ENCODE measurements around the gene SELENOH.

Gene SELENOH

DNA sequence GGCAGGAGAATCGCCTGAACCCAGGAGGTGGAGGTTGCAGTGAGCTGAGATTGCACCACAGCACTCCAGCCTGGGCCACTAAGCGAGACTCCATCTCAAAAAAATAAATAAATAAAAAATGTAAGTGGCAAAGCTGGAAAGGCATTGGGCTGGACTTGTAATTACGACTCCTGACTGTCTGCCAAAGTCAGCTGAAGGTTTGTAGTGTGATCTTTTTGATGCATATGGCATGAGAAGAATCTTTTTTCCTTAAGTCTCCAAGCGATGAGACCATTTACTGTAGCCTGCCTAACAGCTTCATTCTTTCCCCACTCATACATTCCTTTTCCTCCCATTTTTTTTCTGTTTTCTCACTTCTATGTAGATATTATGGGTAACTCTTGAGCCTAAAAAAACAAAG lies 45.1 kb downstream of the SELENOH start:
- no peak for DNase-seq

DNA sequence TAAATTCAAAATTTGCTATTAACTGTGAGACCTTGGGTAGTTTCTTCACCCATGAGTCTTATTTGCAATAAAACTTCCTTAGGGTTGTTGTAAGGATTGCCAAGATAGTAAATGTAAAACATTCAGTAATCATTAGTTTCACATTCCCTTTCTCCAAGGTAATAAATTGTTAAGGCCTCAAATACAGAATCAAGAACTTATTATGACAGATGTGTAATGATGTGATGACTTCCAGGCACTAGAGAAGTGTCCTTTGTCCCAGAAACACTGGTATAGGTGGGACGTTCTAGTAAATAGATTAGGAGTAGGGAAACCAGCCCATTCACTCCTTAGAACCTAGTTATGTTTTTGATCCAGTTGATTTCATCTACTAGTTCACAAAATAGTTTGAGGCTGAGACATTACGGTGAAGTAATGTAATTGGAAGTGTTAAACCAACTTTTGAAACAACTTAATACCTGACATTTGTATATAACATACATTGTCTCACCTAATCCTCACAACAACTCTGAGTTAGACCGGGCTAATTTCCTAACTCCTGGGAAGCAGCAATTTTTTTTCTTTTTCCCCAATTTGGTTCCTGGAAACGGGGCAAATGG lies 45.8 kb downstream of the SELENOH start:
- no peak for DNase-seq

GRCh38 chr11:57787920-57788702 lies 46.8 kb downstream of the SELENOH start:
- DNase-seq, result no peak

GRCh38 chr11:57788703-57789088 lies 47.4 kb downstream of the SELENOH start:
- no peak for DNase-seq

DNA sequence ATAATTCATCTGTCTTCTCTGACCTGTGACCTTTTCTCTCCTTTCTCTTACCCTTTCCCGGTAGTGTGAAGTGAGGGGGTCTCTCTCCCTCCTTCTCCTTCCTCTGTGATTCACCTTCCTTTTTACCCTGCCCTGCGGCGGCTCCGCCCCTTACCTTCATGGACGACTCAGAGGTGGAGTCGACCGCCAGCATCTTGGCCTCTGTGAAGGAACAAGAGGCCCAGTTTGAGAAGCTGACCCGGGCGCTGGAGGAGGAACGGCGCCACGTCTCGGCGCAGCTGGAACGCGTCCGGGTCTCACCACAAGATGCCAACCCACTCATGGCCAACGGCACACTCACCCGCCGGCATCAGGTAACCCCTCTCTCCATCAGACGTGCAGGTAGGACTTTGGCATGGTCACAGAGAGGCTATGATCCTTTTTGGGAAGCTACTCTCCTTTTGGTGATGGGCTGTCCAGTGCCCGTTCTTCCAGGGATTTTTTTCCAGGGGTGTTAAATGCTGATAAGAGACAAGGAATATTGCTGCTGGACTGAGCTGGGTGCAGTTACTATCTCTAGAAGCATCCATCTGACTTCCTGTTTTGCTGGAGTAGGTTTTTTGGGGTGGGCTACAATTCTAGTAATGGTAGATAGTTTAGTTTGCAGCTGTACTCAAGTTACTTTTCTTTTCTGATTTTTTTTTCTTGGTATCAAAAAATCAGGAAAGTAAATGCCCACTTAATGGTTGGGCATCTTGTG lies 50.2 kb downstream of the SELENOH start:
- no peak for DNase-seq

DNA sequence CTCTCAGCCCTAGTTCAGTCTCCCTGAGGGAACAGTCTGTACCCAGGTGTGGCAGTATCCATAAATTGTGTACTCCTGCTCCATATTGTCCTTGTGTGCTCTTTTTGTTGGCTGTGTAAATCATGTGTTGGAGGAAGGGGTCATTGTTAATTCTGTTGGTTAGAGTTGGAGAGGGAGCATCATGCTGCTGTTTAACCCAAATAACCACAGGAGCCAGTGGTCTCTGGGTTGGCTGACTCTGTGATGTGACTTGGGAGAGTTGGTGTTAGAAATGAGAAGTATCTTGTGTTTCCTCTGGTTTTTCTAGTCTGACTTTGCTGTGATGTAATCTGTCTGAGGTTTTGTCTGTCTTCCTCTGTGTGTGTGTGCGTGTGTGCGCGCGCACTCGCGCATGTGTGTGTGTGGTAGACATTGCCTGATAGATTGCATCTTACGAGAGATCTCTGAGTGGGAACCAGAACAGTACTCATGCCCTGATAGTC lies 50.8 kb downstream of the SELENOH start:
- no peak for DNase-seq

- no peak for DNase-seq
Observed at GRCh38 chr11:57792870-57793269, 51.6 kb downstream of the SELENOH start.
